ENCODE results near the gene PI4KA. TPM values are rescaled to one million over a fixed set of nuclear protein-coding genes. Genes with fewer than 3 reads are reported as not detected.
"Not testable (repeated sequence)": the region's sequence is repeated elsewhere in the genome, so short reads cannot be mapped to it uniquely, and the experiment has no call there.

The PI4KA gene
- total RNA-seq, 1 experiment from 2014 or later: 13.0 TPM

GRCh38 chr22:20749453-20749852, 109.2 kb downstream of the PI4KA start:
- DNase-seq (ENCODE audit: low read depth): no peak

- DNase-seq (ENCODE audit: low read depth): no peak
Measured at GRCh38 chr22:20748731-20749428, 109.7 kb downstream of the PI4KA start.

- DNase-seq (ENCODE audit: low read depth): no peak
Measured at GRCh38 chr22:20748082-20748481, 110.5 kb downstream of the PI4KA start.

GRCh38 chr22:20747223-20747622, 111.4 kb downstream of the PI4KA start:
- DNase-seq (ENCODE audit: low read depth): no peak

- no peak for DNase-seq (ENCODE audit: low read depth)
Measured at GRCh38 chr22:20746431-20747189, 112.0 kb downstream of the PI4KA start.

GRCh38 chr22:20745119-20745518, 113.5 kb downstream of the PI4KA start:
- no peak for DNase-seq (ENCODE audit: low read depth)

- DNase-seq (ENCODE audit: low read depth): no peak
Measured at GRCh38 chr22:20744456-20744855, 114.2 kb downstream of the PI4KA start.

GRCh38 chr22:20742764-20743163, 115.8 kb downstream of the PI4KA start:
- no peak for DNase-seq (ENCODE audit: low read depth)

- no peak for DNase-seq (ENCODE audit: low read depth)
Measured at GRCh38 chr22:20741634-20742581, 116.7 kb downstream of the PI4KA start.

GRCh38 chr22:20741008-20741633, 117.5 kb downstream of the PI4KA start:
- no peak for DNase-seq (ENCODE audit: low read depth)

- DNase-seq (ENCODE audit: low read depth): no peak
Measured at GRCh38 chr22:20740222-20740951, 118.2 kb downstream of the PI4KA start.

- DNase-seq (ENCODE audit: low read depth): no peak
Measured at GRCh38 chr22:20738394-20739089, 120.1 kb downstream of the PI4KA start.

GRCh38 chr22:20736891-20737290, 121.7 kb downstream of the PI4KA start:
- not testable (repeated sequence) for DNase-seq (ENCODE audit: low read depth)

GRCh38 chr22:20735356-20736162, 123.1 kb downstream of the PI4KA start:
- not testable (repeated sequence) for DNase-seq (ENCODE audit: low read depth)

- DNase-seq (ENCODE audit: low read depth): not testable (repeated sequence)
Measured at GRCh38 chr22:20732431-20732830, 126.2 kb downstream of the PI4KA start.

- DNase-seq (ENCODE audit: low read depth): no peak
Measured at GRCh38 chr22:20729194-20729593, 129.4 kb downstream of the PI4KA start.

- no peak for DNase-seq (ENCODE audit: low read depth)
Measured at GRCh38 chr22:20728523-20729190, 130.0 kb downstream of the PI4KA start.

GRCh38 chr22:20727118-20728015, 131.2 kb downstream of the PI4KA start:
- DNase-seq (ENCODE audit: low read depth): no peak

Measured in Daoy (cell line).